Stimulated activated CD8-positive, alpha-beta memory T cell treated with anti-CD3 and anti-CD28 coated beads, Interleukin-15, amount 100 ng/mL, for 24 hours (primary cell): Measurements from ENCODE around the gene PTPRO.

Experiments
- DNase-seq: peaks from one replicate; pipeline ENCODE4 v3.0.0-alpha.2; 2020; ENCODE audit warnings: low read depth

The PTPRO gene

GRCh38 chr12:15558915-15559528 lies 236.7 kb downstream of the PTPRO start:
- no peak for DNase-seq

DNA sequence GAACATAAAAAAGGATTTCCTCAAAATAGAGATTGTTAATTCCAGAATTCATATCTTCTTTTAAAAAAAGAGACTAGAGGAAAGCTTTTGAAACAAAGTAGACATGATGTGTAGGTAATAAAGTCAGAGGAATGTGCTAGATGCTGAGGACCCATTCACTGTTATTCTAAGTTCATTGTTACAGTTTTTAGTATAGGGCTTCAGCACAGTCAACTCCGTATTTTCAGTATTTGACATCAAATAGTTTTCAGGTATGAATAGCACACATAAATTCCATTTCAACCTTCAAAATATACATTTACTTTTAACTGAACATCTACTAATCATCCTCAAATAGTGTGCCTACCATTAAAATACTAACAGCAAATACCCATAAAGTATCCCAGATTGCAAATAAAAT lies 239.1 kb downstream of the PTPRO start:
- no peak for DNase-seq

- DNase-seq = no peak
Observed at GRCh38 chr12:15562263-15562662, 240.0 kb downstream of the PTPRO start.

DNA sequence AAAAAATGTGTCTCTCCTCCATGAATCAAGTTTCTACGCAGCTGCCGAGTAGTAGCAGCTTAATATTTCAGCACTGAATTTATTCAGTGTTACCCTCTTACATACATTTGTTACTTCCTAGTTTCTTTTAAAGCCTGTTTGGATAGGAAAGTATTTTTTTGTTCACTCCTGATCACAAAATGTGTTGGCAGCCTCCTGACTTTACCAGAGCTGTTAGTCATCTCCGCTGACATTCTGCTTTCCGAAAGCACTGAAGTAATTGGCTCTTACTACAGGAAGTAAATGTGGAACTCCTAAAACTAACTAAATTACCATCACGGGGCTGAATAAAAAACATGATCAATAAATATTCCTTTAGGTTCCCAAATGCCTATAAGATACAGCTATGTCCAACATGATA lies 241.4 kb downstream of the PTPRO start:
- no peak for DNase-seq

DNA sequence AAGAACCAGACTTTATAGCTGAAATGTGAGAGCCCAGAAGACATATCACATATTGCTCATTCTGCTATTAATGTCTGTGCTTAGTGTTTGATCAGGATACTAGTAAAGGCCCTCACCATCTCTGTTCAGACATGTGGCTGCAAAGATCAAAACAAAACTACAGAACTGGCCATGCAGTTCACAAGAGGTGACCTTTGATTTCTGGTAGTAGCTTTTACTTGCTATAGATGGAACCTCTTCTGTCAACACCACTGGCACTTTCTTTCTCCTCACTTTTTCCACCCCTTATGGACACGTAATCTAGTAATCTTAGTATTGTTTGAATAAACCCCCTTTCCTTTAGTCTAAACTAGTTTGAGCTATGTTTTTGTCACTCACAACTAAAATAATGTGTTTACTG lies 252.0 kb downstream of the PTPRO start:
- DNase-seq = no peak

GRCh38 chr12:15575671-15576541 lies 253.6 kb downstream of the PTPRO start:
- no peak for DNase-seq

DNA sequence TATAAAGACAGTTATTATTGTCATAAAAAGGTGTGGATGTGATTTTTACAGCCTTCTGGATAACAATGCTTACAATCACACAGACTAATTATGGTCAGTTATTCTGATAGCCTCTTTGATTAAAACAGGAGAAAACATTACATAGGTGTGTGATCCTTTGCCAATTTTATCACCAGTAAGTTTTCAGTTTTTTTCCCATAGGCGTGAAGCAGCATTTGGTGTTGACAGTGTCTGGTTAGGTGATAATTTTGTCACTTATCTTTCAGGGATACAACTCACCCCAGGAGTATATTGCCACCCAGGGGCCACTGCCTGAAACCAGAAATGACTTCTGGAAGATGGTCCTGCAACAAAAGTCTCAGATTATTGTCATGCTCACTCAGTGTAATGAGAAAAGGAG lies 258.1 kb downstream of the PTPRO start:
- no peak for DNase-seq

- no peak for DNase-seq
Observed at GRCh38 chr12:15581006-15581405, 258.7 kb downstream of the PTPRO start.

DNA sequence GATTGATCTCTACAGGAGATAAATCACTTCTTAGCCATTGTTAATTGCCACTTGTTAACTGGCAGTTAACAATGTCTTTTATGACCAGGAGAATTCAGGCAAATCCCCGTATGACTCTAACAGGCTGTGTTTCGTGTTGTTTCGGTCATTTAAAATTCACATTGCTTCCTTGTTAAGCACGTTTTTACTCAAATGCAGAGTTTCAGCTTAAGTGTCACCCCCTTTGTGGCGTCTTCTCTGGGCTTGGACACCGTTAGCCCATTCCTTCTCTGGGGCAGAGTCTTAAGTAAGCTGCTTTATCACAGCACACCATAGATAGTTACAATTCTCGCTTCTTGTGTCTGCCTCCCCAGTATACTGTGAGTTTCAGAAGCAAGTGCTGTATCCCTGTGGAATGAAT lies 261.5 kb downstream of the PTPRO start:
- no peak for DNase-seq

GRCh38 chr12:15584366-15585041 lies 262.2 kb downstream of the PTPRO start:
- DNase-seq = no peak

- DNase-seq = no peak
Observed at GRCh38 chr12:15589328-15590032, 267.2 kb downstream of the PTPRO start.

GRCh38 chr12:15590180-15590826 lies 268.0 kb downstream of the PTPRO start:
- no peak for DNase-seq

- no peak for DNase-seq
Observed at GRCh38 chr12:15591811-15592210, 269.5 kb downstream of the PTPRO start.

- no peak for DNase-seq
Observed at GRCh38 chr12:15592934-15593333, 270.6 kb downstream of the PTPRO start.

DNA sequence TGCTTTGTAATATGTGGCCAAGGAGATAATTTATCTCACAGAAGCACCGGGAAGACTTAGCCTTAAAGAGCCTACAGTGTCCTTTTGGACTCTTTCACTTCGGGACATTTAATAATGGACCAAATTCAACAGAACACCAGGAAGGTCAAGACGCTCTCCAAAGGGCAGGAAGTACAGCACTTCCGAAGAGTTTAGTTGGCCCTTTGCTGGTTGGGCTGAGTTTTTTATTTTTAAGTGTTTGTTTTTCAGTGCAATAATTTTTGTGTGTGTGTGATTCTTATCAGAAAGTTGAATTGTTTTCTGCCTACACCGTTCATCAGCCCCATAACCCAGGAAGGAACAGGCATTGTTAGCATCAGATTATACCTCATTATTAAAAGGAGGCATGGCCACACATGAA lies 273.9 kb downstream of the PTPRO start:
- no peak for DNase-seq

DNA sequence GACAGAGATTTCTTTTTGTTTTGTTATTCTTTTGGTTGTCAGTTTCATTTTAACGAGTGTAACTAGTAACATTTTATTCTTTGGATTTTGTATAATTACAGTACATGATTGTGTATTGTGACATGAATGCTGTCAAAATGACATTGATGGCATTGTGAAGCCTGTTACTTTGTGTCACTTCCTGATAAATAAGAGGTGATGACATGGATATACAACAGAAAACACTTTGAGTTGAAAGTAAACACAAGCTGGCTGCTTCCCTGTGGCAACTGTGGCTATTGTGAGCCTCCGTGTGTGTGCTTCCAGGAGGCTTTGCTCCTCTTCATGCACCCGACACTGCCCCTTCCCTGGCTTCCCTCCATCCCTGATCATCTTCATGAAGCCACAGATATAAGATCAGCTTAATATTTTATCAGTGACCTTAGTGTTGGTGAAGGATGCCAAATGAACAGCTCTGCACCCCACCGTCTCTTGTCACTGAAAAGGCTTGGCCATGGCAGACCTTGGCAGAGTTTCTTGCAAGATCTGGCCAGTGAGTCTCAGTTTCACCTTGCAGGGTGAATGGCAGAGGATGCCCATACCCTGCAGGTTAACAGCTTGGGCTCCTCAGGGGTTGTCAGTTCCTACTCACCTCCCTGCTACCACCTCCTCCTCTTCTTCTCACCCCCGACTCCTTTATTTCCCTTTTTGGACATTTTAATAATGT lies 275.0 kb downstream of the PTPRO start:
- no peak for DNase-seq

DNA sequence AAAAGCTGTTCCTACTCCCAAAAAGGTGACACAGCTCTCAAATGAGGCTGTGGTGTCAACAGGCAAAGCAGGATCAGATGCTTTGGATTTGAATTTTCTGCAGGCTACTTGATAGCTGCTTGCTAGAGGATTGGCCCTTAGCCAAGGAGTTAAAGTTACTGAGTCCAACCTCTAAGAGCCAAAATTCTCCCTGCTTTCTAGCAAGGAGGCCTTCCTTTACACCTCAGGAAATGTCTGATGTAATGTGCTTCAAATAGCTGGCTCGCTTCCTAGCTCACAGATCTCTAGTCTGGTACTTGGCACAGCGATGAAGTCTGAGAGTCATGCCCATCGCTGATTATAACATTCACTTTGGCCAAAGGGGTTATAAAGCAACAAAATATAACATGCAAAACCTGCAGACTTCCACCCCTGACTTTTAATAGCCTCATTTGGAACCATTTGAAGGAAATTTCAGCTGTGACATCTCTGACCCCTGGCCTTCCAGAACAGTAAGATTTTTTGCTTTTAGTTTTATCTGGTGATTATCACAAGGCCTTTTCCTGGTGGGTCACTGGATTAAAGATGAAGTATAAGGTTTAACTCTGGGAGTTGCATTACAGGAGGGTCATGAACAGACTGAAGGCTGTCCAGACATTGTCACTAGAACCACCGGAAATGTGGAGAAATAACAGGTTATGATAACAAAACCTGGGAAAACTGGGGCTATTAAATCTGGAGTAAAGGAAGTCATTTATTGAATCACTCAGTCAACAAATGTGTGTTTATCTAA lies 277.1 kb downstream of the PTPRO start:
- DNase-seq = no peak

GRCh38 chr12:15600223-15600935 lies 278.1 kb downstream of the PTPRO start:
- DNase-seq = no peak

- no peak for DNase-seq
Observed at GRCh38 chr12:15601210-15601800, 279.0 kb downstream of the PTPRO start.
